ENCODE data around the gene KRT14.

Gene KRT14

DNA sequence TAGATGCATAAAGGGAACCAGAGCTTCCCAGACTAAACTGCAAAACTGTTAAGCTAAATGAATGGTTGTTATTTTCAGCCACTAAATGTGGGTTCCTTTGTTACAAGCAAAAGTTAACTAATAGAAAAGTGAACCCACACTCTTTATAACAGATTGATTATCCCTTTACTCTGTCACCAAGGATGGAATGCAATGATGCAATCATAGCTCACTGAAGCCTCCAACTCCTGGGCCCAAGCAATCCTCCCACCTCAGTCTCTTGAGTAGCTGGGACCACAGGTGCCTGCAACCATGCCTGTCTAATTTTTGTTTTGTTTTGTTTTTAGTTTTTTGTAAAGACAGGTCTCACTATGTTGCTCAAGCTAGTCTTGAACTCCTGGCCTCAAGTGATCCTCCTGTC is 21.4 kb downstream of the KRT14 start:
- DNase-seq (ENCODE audit: extremely low read depth, low read depth), result no peak

DNA sequence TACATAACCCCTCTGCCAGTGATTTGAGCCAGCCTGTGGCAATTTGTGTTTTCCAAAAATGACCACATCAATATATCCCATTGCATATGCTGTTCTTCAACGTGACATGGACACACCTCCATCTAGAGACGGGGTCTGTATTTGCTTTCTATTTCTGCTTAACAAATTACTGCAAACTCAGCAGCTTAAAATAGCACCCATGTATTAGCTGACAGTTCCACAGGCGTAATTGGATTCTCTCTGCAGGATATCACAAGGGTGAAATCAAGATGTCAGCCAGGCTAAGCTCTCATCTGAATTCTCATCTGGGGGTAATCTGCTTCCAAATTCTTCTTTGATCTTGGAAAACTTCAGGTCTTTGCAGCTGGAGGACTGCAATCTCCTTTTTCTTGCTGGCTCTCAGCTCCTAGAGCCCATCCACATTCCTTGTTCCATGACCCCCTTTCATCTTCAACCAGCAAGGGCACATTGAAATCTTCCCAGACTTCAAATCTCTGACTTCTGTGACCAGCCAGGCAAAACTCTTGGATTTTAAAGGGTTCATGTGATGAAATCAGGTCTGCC is 23.0 kb downstream of the KRT14 start:
- TF ChIP-seq, protein P1, sequence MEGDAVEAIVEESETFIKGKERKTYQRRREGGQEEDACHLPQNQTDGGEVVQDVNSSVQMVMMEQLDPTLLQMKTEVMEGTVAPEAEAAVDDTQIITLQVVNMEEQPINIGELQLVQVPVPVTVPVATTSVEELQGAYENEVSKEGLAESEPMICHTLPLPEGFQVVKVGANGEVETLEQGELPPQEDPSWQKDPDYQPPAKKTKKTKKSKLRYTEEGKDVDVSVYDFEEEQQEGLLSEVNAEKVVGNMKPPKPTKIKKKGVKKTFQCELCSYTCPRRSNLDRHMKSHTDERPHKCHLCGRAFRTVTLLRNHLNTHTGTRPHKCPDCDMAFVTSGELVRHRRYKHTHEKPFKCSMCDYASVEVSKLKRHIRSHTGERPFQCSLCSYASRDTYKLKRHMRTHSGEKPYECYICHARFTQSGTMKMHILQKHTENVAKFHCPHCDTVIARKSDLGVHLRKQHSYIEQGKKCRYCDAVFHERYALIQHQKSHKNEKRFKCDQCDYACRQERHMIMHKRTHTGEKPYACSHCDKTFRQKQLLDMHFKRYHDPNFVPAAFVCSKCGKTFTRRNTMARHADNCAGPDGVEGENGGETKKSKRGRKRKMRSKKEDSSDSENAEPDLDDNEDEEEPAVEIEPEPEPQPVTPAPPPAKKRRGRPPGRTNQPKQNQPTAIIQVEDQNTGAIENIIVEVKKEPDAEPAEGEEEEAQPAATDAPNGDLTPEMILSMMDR (IDR thresholded peaks at IDR 0.05; ENCODE audit: low read depth, low read length), result no peak
- DNase-seq (ENCODE audit: extremely low read depth, low read depth), result no peak

More for the DNA sequence above, 21.4 kb downstream of the KRT14 start:
- TF ChIP-seq, protein P1 (IDR thresholded peaks at IDR 0.05; ENCODE audit: low read depth, low read length), result no peak

DNA sequence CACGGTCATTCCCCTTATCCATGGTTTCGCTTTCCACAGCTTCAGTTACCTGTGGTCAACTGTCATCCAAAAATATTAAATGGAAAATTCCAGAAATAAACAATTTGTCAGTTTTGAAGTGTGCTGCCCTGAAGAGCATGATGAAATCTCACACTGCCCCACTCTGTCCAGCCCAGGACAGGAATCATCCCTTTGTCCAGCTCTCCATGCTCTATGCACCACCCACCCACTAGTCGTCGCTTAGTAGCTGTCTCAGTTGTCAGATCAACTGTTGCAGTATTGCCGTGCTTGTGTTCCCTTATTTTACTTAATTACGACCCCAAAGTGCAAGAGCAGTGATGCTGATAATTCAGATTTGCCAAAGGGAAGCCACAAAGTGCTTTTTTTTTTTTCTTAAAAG is 25.1 kb downstream of the KRT14 start:
- TF ChIP-seq, protein P1 (IDR thresholded peaks at IDR 0.05; ENCODE audit: low read depth, low read length), result no peak
- no peak for DNase-seq (ENCODE audit: extremely low read depth, low read depth)

DNA sequence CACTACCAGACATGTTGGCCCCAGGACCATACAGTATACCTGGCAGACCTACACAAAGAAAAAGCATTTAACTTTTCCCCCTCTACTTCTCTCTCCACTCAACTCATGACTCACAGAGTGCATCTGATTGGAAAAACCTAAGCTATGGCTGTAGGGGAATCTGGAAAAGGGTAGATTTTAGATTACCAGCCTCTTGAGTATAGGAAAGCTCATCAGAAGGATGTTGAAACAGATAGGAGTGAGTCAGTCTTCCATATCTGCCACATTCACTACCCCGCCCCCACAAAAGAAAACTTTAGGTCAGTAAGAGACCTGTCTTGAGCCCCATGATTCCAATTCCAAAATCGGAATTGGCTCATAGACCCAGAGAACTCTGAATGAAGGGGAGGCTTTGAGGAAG is 27.1 kb downstream of the KRT14 start:
- TF ChIP-seq, protein P1 (IDR thresholded peaks at IDR 0.05; ENCODE audit: low read depth, low read length), result no peak
- no peak for DNase-seq (ENCODE audit: extremely low read depth, low read depth)

DNA sequence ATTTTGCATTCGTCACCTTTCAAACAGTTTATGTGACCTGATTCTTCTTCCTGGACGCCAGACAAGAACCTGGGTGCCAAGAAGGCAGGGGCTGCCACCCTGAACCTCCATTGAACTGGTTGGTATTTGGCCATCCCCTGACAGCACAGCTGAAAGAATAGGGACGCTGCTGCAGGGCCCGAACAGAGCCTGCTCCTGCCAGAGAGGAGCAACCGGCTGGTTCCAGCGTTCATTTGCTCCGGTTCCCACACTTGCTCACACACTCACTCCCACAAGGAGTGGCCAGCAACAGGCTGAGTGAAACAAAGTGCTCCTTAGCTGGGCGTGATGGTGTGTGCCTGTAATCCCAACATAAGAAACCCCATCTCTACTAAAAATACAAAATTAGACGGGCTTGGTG is 29.8 kb downstream of the KRT14 start:
- TF ChIP-seq, protein P1 (IDR thresholded peaks at IDR 0.05; ENCODE audit: low read depth, low read length), result no peak
- DNase-seq (ENCODE audit: extremely low read depth, low read depth), result no peak

DNA sequence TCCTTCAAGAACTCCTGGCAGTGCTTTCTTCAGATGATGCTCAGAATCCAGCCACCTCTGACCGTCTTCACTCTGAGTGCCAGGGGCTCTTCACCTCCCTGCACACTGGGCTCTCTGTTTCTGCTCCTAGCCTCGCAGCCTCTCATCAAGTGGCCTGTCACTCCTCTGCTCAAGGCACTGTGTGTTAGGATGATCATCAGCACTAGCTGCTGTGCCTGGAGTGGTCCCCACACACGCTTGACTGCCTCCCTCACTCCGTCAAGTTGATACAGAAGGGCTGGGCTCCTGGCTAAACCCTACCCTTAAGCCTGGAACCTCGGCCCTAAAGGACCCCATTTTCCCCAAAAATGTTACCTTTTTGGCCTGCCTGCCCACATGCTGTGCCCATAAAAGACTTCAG is 30.4 kb downstream of the KRT14 start:
- DNase-seq (ENCODE audit: extremely low read depth, low read depth), result no peak

DNA sequence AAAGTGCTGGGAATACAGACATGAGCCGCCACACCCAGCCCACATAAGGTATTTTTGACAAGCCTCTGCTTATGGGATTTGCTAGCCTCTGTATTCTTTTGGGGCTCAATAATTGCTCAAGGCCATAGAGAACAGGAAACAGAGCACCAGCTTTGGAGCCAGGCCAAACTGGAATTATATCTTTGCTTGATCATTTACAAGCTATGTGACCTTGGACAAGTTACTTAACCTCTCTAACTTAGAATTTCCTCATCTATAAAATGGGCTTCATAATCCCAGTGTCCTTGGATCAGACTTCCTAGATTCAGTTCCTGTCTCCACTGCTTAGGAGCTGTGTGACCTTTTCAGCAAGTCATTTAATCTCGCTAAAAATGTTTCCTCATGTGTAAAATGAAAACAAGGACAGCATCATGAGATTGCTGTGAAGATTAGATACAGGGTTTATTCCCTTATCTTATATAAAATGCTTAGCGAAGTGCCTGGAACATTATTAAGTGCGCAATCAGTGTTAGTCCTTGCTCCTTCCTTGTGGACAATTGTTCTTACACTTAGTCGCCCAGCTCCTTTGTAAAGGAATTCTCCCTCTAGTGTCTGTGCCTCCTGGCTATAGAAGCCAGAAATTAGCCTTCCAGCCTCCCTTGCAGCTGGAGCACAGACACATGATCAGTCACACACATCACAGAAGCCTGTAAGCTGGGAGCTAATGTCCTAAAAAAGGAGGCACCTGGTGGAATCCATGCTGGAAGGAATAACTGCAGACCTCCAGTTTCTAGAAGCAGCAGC is 31.4 kb downstream of the KRT14 start:
- no peak for DNase-seq (ENCODE audit: extremely low read depth, low read depth)
- TF ChIP-seq, protein P1 (IDR thresholded peaks at IDR 0.05; ENCODE audit: low read depth, low read length), result no peak

More for the DNA sequence above, 30.4 kb downstream of the KRT14 start:
- TF ChIP-seq, protein P1 (IDR thresholded peaks at IDR 0.05; ENCODE audit: low read depth, low read length), result no peak
